Progenitor cell of endocrine pancreas (in vitro differentiated cells): ENCODE results near the gene EFL1. TPM values are rescaled to one million over a fixed set of nuclear protein-coding genes. Genes with fewer than 3 reads are reported as not detected.

Experiments used
- DNase-seq: peaks from one replicate; pipeline ENCODE4 v3.0.0; 2021; ENCODE audit warnings: low spot score; ENCODE audit not compliant: unreplicated experiment
- H3K27ac Mint-ChIP-seq: 2 replicates; pipeline ENCODE4 v1.8.0; 2021; ENCODE audit warnings: mild to moderate bottlenecking, moderate library complexity, mixed read lengths
- H3K27me3 Mint-ChIP-seq: 2 replicates; pipeline ENCODE4 v1.8.0; 2021; ENCODE audit warnings: mixed read lengths
- H3K36me3 Mint-ChIP-seq: 2 replicates; pipeline ENCODE4 v1.8.0; 2022; ENCODE audit warnings: mixed read lengths; ENCODE audit not compliant: insufficient read depth
- H3K4me1 Mint-ChIP-seq: 2 replicates; pipeline ENCODE4 v1.8.0; 2021; ENCODE audit warnings: low read depth, mixed read lengths
- H3K4me3 Mint-ChIP-seq: 2 replicates; pipeline ENCODE4 v1.8.0; 2021; ENCODE audit warnings: low read depth, mild to moderate bottlenecking, moderate library complexity, mixed read lengths
- H3K9me3 Mint-ChIP-seq: 2 replicates; pipeline ENCODE4 v1.8.0; 2021; ENCODE audit warnings: low read depth, mixed read lengths
- CTCF ChIP-seq: fragments of 200-600 bp; sonication (generic); IDR thresholded peaks from one replicate; pipeline ENCODE4 v1.5.0; 2021; ENCODE audit warnings: antibody characterized with exemption, mild to moderate bottlenecking; ENCODE audit not compliant: unreplicated experiment
- total RNA-seq: library from RNA; stranded (reverse); gene quantifications from 2 replicates; pipeline ENCODE4 v1.2.1, GENCODE V29; 2021

Gene EFL1
- total RNA-seq, 1 donor from 2014 or later, result 31.1 TPM

- no peak for TF ChIP-seq CTCF
- DNase-seq, result no peak
- H3K27me3 Mint-ChIP-seq, result no peaks in the 10 kb centered on the region
- H3K36me3 Mint-ChIP-seq, result peaks cover 16% of the 10 kb centered on the region
- no peaks in the 10 kb centered on the region for H3K4me1 Mint-ChIP-seq
- no peak overlapping the region for H3K27ac Mint-ChIP-seq
- H3K4me3 Mint-ChIP-seq, result no peak overlapping the region
- no peaks in the 10 kb centered on the region for H3K9me3 Mint-ChIP-seq
These were observed 111.9 kb downstream of the EFL1 start for GRCh38 chr15:82150645-82151044.

GRCh38 chr15:82146990-82147461 is 115.5 kb downstream of the EFL1 start:
- Mint-ChIP-seq H3K27me3 (no peaks in the 10 kb centered on the region), H3K4me1 (no peaks in the 10 kb centered on the region), H3K27ac (no peak overlapping the region), H3K4me3 (no peak overlapping the region), H3K36me3 (peaks cover 11% of the 10 kb centered on the region), H3K9me3 (no peaks in the 10 kb centered on the region)
- no peak for TF ChIP-seq CTCF
- DNase-seq, result no peak

- peaks cover 7% of the 10 kb centered on the region for H3K36me3 Mint-ChIP-seq
- H3K4me1 Mint-ChIP-seq, result no peaks in the 10 kb centered on the region
- TF ChIP-seq CTCF, result no peak
- no peak overlapping the region for H3K4me3 Mint-ChIP-seq
- no peak overlapping the region for H3K27ac Mint-ChIP-seq
- DNase-seq, result no peak
- H3K9me3 Mint-ChIP-seq, result no peaks in the 10 kb centered on the region
- H3K27me3 Mint-ChIP-seq, result no peaks in the 10 kb centered on the region
These were observed 116.0 kb downstream of the EFL1 start for GRCh38 chr15:82146576-82146975.

GRCh38 chr15:82143390-82144385 is 118.8 kb downstream of the EFL1 start:
- Mint-ChIP-seq H3K27me3 (no peaks in the 10 kb centered on the region), H3K4me3 (no peak overlapping the region), H3K9me3 (no peaks in the 10 kb centered on the region), H3K27ac (no peak overlapping the region), H3K36me3 (peaks cover under 1% of the 10 kb centered on the region), H3K4me1 (peaks cover 5% of the 10 kb centered on the region)
- TF ChIP-seq CTCF, result no peak
- DNase-seq, result no peak

GRCh38 chr15:82140886-82141285 is 121.6 kb downstream of the EFL1 start:
- peaks cover 9% of the 10 kb centered on the region for H3K4me1 Mint-ChIP-seq
- H3K9me3 Mint-ChIP-seq, result no peaks in the 10 kb centered on the region
- H3K27ac Mint-ChIP-seq, result no peak overlapping the region
- TF ChIP-seq CTCF, result no peak
- no peaks in the 10 kb centered on the region for H3K27me3 Mint-ChIP-seq
- peaks cover 8% of the 10 kb centered on the region for H3K36me3 Mint-ChIP-seq
- H3K4me3 Mint-ChIP-seq, result no peak overlapping the region
- DNase-seq, result no peak
